Keratinocyte (primary cell): ENCODE data around the gene MICALL2. TPM values are rescaled to one million over a fixed set of nuclear protein-coding genes. Genes with fewer than 3 reads are reported as not detected.

Experiments used
- DNase-seq: peaks from one replicate; pipeline ENCODE4 v3.0.0-alpha.2; 2011; ENCODE audit warnings: low read depth, missing footprints, low spot score
- FAIRE-seq: peaks from 2 replicates; lab custom pipeline; 2011; peaks lifted over from hg19 to GRCh38; lab: Jason Lieb, UNC
- H2AFZ ChIP-seq: 2 replicates; pipeline ENCODE4 v1.6.0; 2012; ENCODE audit warnings: low read length, control low read depth, inconsistent platforms; ENCODE audit not compliant: control insufficient read depth
- H3K27ac ChIP-seq: 2 replicates; pipeline ENCODE4 v1.5.1; 2011; ENCODE audit warnings: low read length; ENCODE audit not compliant: control insufficient read depth, insufficient read depth
- H3K27me3 ChIP-seq: 3 replicates; pipeline ENCODE4 v1.6.0; 2011; ENCODE audit warnings: low read length; ENCODE audit not compliant: control insufficient read depth, insufficient read depth; ENCODE audit errors: extremely low read depth
- H3K36me3 ChIP-seq, 2 experiments: 2 replicates in 1 of 2; 3 replicates in 1 of 2; pipeline ENCODE4 v1.5.1; 2011; ENCODE audit warnings: low read length in 2 of 2, mild to moderate bottlenecking in 1 of 2; ENCODE audit not compliant: control insufficient read depth in 2 of 2, insufficient read depth in 2 of 2; ENCODE audit errors: extremely low read depth in 1 of 2
- H3K4me1 ChIP-seq: 3 replicates; pipeline ENCODE4 v1.5.1; 2011; ENCODE audit warnings: low read length; ENCODE audit not compliant: control insufficient read depth, insufficient read depth; ENCODE audit errors: extremely low read depth
- H3K4me2 ChIP-seq: 3 replicates; pipeline ENCODE4 v1.6.0; 2011; ENCODE audit warnings: low read depth, low read length; ENCODE audit not compliant: control insufficient read depth, insufficient read depth; ENCODE audit errors: extremely low read depth
- H3K4me3 ChIP-seq, 3 experiments: fragments of 200-600 bp in 1 of 3; sonication (generic) in 1 of 3; 2 replicates in 2 of 3; 3 replicates in 1 of 3; pipeline ENCODE4 v1.5.1; 2011 to 2016; ENCODE audit warnings: low read length in 3 of 3, mild to moderate bottlenecking in 3 of 3, control low read depth in 2 of 3, inconsistent platforms in 1 of 3, low read depth in 1 of 3, mixed read lengths in 1 of 3, mixed run types in 1 of 3, moderate library complexity in 1 of 3; ENCODE audit not compliant: control insufficient read depth in 2 of 3, insufficient read depth in 2 of 3; ENCODE audit errors: extremely low read depth in 1 of 3
- H3K79me2 ChIP-seq: 2 replicates; pipeline ENCODE4 v1.6.0; 2012; ENCODE audit warnings: low read length; ENCODE audit not compliant: control insufficient read depth, insufficient read depth
- H3K9ac ChIP-seq: 3 replicates; pipeline ENCODE4 v1.6.0; 2011; ENCODE audit warnings: low read length; ENCODE audit not compliant: control insufficient read depth, insufficient read depth; ENCODE audit errors: extremely low read depth
- H3K9me1 ChIP-seq: 3 replicates; pipeline ENCODE4 v1.6.0; 2011; ENCODE audit warnings: low read length; ENCODE audit not compliant: control insufficient read depth, insufficient read depth; ENCODE audit errors: extremely low read depth
- H3K9me3 ChIP-seq: 2 replicates; pipeline ENCODE4 v1.5.1; 2012; ENCODE audit warnings: low read depth, low read length; ENCODE audit not compliant: control insufficient read depth
- H4K20me1 ChIP-seq: 3 replicates; pipeline ENCODE4 v1.6.0; 2011; ENCODE audit warnings: low read length; ENCODE audit not compliant: control insufficient read depth, insufficient read depth; ENCODE audit errors: extremely low read depth
- EZH2 ChIP-seq: IDR thresholded peaks from one replicate; pipeline ENCODE4 v1.6.1; 2012; ENCODE audit warnings: inconsistent platforms, mild to moderate bottlenecking, low read length, moderate library complexity
- dilution Hi-C: fragments of 300-500 bp; cut with MboI; formaldehyde crosslinking; loops from one replicate; pipeline ENCODE4 v1.7.0; 2020; ENCODE audit warnings: low sequenced_read_pairs; ENCODE audit not compliant: extremely low pct_ligation_motif_present
- polyA plus RNA-seq, 5 experiments: library from polyadenylated mRNA; depleted of rRNA in 3 of 5; stranded (reverse) in 3 of 5; stranded (forward) in 1 of 5; unstranded in 1 of 5; fragments of >200 nt; gene quantifications; 1 replicate in 1 of 5; 2 replicates in 3 of 5; 3 replicates in 1 of 5; pipeline versions ENCODE4 v1.2.1 to v1.2.3, GENCODE V29; 2011 to 2012; ENCODE audit warnings: missing spikeins in 2 of 5, low read depth in 1 of 5, low replicate concordance in 1 of 5
- TF ChIP-seq, protein P1 (sequence below), 3 experiments: IDR thresholded peaks in 1 of 3; conservative IDR thresholded peaks in 1 of 3; optimal IDR thresholded peaks in 1 of 3; 2 replicates in 2 of 3; 3 replicates in 1 of 3; pipeline versions ENCODE3 to v1.5.1; 2011; ENCODE audit warnings: low read length in 3 of 3, mild to moderate bottlenecking in 3 of 3, moderate library complexity in 2 of 3, control low read depth in 1 of 3, inconsistent platforms in 1 of 3; ENCODE audit not compliant: insufficient read depth in 2 of 3; ENCODE audit errors: extremely low read depth in 1 of 3

MICALL2 gene
- polyA plus RNA-seq, 1 donor (not counting 4 experiments of a cell fraction or from before 2014, with no cell fraction given), result 10.4 TPM

DNA sequence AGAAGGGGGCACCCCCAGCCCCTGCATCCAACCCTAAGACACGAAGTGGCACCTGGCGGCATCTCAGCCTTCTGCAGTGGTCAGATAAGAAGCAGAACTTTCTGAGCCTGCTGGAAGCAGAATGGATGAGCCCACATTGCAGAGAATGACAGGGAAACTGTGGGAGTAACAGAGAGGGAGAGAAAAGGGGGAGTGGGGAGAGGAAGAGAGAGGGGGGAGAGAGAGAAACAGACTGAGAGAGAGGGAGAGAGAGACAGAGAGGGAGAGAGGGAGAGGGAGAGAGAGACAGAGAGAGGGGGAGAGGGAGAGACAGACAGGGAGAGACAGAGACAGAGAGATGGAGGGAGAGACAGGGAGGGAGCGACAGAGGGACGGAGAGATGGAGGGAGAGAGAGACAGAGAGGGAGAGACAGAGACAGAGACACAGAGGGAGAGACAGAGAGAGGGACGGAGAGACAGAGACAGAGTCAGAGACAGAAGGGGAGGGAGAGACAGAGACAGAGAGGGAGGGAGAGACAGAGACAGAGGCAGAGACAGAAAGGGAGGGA, 35.9 kb downstream of the MICALL2 start:
- H2AFZ ChIP-seq, result no peak overlapping the region
- H3K27me3 ChIP-seq, result peaks cover 34% of the 10 kb centered on the region
- dilution Hi-C loops, result no loop called here

DNA sequence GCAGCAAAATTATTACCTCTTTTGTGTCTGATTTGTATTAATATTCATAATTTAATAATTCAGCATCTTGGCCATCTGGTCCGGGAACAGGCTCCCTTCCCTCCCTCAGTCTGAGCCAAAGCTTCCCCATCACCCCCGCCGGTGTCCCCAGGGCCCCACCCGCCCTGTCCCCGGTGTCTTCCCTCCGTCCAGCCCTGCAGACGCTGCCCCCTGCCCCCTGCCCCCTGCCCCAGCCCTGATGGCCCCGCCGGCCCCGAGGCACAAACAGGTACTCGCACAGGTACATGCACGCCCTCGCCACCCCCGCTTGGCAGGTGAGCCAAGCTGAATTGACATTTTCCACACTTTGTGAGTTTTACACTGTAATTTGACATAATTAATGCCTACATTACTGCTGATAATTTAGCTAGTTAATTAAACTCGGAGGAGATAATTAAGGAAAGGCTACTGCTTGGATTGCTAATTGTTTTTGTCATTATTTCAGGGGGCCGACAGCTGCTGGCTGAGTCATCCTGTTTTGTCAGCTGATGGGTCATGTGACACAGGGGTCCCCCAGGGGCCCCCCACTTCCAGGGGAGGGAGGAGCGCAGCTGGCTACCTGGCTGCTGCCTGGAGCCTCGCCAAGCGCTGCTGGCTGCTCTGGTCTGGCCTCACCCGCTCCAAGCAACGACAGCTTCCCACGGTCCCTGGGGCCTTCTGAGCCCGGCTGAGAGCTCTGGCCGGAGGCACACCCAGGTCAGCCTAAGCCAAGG, 36.6 kb downstream of the MICALL2 start:
- Histone ChIP-seq H3K9ac (no peak overlapping the region), H3K79me2 (no peaks in the 10 kb centered on the region), H3K4me1 (peaks cover 3% of the 10 kb centered on the region), H3K27ac (no peak overlapping the region), H2AFZ (no peak overlapping the region), H3K27me3 (peaks cover 34% of the 10 kb centered on the region), H3K9me1 (no peaks in the 10 kb centered on the region), H3K9me3 (no peaks in the 10 kb centered on the region), H3K4me2 (no peak overlapping the region), H4K20me1 (no peaks in the 10 kb centered on the region), H3K4me3 (no peak overlapping the region), H3K36me3 (no peaks in the 10 kb centered on the region)
- no peak for FAIRE-seq
- dilution Hi-C loops, result no loop called here
- no peak for DNase-seq
- TF ChIP-seq, protein P1, sequence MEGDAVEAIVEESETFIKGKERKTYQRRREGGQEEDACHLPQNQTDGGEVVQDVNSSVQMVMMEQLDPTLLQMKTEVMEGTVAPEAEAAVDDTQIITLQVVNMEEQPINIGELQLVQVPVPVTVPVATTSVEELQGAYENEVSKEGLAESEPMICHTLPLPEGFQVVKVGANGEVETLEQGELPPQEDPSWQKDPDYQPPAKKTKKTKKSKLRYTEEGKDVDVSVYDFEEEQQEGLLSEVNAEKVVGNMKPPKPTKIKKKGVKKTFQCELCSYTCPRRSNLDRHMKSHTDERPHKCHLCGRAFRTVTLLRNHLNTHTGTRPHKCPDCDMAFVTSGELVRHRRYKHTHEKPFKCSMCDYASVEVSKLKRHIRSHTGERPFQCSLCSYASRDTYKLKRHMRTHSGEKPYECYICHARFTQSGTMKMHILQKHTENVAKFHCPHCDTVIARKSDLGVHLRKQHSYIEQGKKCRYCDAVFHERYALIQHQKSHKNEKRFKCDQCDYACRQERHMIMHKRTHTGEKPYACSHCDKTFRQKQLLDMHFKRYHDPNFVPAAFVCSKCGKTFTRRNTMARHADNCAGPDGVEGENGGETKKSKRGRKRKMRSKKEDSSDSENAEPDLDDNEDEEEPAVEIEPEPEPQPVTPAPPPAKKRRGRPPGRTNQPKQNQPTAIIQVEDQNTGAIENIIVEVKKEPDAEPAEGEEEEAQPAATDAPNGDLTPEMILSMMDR (optimal IDR thresholded peaks at IDR 0.05 in 1 of 3, IDR thresholded peaks at IDR 0.05 in 1 of 3, conservative IDR thresholded peaks at IDR 0.05 in 1 of 3; ENCODE audit: extremely low read depth in 1 of 3, insufficient read depth in 2 of 3, low read length in 3 of 3), result no peak
- peak; percentile 18 for TF ChIP-seq EZH2

More for the DNA sequence above, 35.9 kb downstream of the MICALL2 start:
- no peak for FAIRE-seq
- H3K4me1 ChIP-seq, result peaks cover 3% of the 10 kb centered on the region
- no peaks in the 10 kb centered on the region for H3K79me2 ChIP-seq
- no peak overlapping the region for H3K9ac ChIP-seq
- H3K4me3 ChIP-seq, result no peak overlapping the region
- no peaks in the 10 kb centered on the region for H3K9me3 ChIP-seq
- DNase-seq, result no peak
- H3K4me2 ChIP-seq, result no peak overlapping the region
- no peaks in the 10 kb centered on the region for H3K36me3 ChIP-seq
- TF ChIP-seq, protein P1 (optimal IDR thresholded peaks at IDR 0.05 in 1 of 3, IDR thresholded peaks at IDR 0.05 in 1 of 3, conservative IDR thresholded peaks at IDR 0.05 in 1 of 3; ENCODE audit: extremely low read depth in 1 of 3, insufficient read depth in 2 of 3, low read length in 3 of 3), result no peak
- TF ChIP-seq EZH2, result peak; percentile 28
- H4K20me1 ChIP-seq, result no peaks in the 10 kb centered on the region
- no peaks in the 10 kb centered on the region for H3K9me1 ChIP-seq
- no peak overlapping the region for H3K27ac ChIP-seq
